ENCODE measurements around the gene ST3GAL5.

Gene ST3GAL5

GRCh38 chr2:85892216-85892944 lies 3.6 kb upstream of the ST3GAL5 start:
- no peak for TF ChIP-seq CTCF (IDR thresholded peaks at IDR 0.05; ENCODE audit: low read depth, low read length)
- no peak for DNase-seq (ENCODE audit: low read depth in 2 of 2)
- H3K4me3 ChIP-seq (replicated peaks in 1 of 2; ENCODE audit: low read depth in 2 of 2, low read length in 2 of 2) = no peak overlapping the region

GRCh38 chr2:85890522-85891176 lies 1.9 kb upstream of the ST3GAL5 start:
- no peak for DNase-seq (ENCODE audit: low read depth in 2 of 2)

GRCh38 chr2:85889627-85890281 lies 964 bp upstream of the ST3GAL5 start:
- DNase-seq (ENCODE audit: low read depth in 2 of 2) = no peak
- H3K4me3 ChIP-seq (replicated peaks in 1 of 2; ENCODE audit: low read depth in 2 of 2, low read length in 2 of 2) = peak overlapping the region; percentile 59 to 75
- TF ChIP-seq CTCF (IDR thresholded peaks at IDR 0.05; ENCODE audit: low read depth, low read length) = no peak

More at GRCh38 chr2:85890522-85891176, 1.9 kb upstream of the ST3GAL5 start:
- no peak for TF ChIP-seq CTCF (IDR thresholded peaks at IDR 0.05; ENCODE audit: low read depth, low read length)
- no peak overlapping the region for H3K4me3 ChIP-seq (replicated peaks in 1 of 2; ENCODE audit: low read depth in 2 of 2, low read length in 2 of 2)

GRCh38 chr2:85888020-85888683 lies 638 bp downstream of the ST3GAL5 start:
- DNase-seq (ENCODE audit: low read depth in 2 of 2) = peak in 1 of 2 donors; percentile 16
- TF ChIP-seq CTCF (IDR thresholded peaks at IDR 0.05; ENCODE audit: low read depth, low read length) = no peak
- H3K4me3 ChIP-seq (replicated peaks in 1 of 2; ENCODE audit: low read depth in 2 of 2, low read length in 2 of 2) = peak overlapping the region; percentile 59 to 75

GRCh38 chr2:85887566-85888019 lies 1.2 kb downstream of the ST3GAL5 start:
- peak in 1 of 2 donors; percentile 48 for DNase-seq (ENCODE audit: low read depth in 2 of 2)
- H3K4me3 ChIP-seq (replicated peaks in 1 of 2; ENCODE audit: low read depth in 2 of 2, low read length in 2 of 2) = peak overlapping the region; percentile 59 to 75
- peak; percentile 37 for TF ChIP-seq CTCF (IDR thresholded peaks at IDR 0.05; ENCODE audit: low read depth, low read length)

- H3K4me3 ChIP-seq (replicated peaks in 1 of 2; ENCODE audit: low read depth in 2 of 2, low read length in 2 of 2) = peak overlapping the region; percentile 59 to 75
- peak; percentile 84 to 87 for DNase-seq (ENCODE audit: low read depth in 2 of 2)
- no peak for TF ChIP-seq CTCF (IDR thresholded peaks at IDR 0.05; ENCODE audit: low read depth, low read length)
Measured at GRCh38 chr2:85886590-85886989, 2.2 kb downstream of the ST3GAL5 start.

Measured in cardiac fibroblast (primary cell).